ENCODE results near the gene ZNF296. TPM values are rescaled to one million over a fixed set of nuclear protein-coding genes. Genes with fewer than 3 reads are reported as not detected.
"Not testable (repeated sequence)": the region's sequence is repeated elsewhere in the genome, so short reads cannot be mapped to it uniquely, and the experiment has no call there.

The ZNF296 gene
- total RNA-seq, 1 donor from 2014 or later, result 0.70 TPM

DNA sequence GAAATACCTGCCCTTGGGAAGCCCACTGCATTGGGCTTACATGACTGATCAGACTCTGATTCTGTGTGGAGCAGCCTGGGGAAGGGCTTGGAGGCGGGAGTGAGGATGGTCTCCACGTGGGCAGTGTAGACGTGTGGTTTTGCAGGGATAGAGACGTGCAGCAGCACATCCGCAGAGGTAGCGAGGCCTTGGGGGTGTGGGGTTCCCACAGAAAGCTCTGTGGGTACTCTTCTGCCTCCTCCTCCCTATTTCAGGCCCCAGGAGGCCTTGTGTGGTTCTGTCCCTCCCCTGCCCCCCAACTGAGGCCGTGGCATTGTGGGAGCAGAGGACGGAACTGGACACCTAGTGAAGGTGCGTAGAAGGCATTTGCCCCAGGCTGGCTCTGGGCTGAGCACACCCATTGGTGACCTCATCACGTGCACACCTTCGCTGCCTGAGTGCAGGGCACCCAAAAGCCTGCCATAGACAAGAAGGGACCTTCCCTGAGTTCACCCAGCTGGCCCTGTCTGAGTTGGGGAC is 45.6 kb upstream of the ZNF296 start:
- Mint-ChIP-seq H3K9me3 (ENCODE audit: unreplicated experiment) (no peaks in the 10 kb centered on the region), H3K4me3 (ENCODE audit: unreplicated experiment) (no peak overlapping the region), H3K4me1 (ENCODE audit: unreplicated experiment) (peaks cover 19% of the 10 kb centered on the region), H3K36me3 (ENCODE audit: unreplicated experiment) (no peaks in the 10 kb centered on the region), H3K27me3 (ENCODE audit: unreplicated experiment) (no peaks in the 10 kb centered on the region), H3K27ac (ENCODE audit: unreplicated experiment) (no peak overlapping the region)
- no peak for TF ChIP-seq CTCF (IDR thresholded peaks at IDR 0.05)
- DNase-seq (ENCODE audit: extremely low spot score, unreplicated experiment), result no peak

DNA sequence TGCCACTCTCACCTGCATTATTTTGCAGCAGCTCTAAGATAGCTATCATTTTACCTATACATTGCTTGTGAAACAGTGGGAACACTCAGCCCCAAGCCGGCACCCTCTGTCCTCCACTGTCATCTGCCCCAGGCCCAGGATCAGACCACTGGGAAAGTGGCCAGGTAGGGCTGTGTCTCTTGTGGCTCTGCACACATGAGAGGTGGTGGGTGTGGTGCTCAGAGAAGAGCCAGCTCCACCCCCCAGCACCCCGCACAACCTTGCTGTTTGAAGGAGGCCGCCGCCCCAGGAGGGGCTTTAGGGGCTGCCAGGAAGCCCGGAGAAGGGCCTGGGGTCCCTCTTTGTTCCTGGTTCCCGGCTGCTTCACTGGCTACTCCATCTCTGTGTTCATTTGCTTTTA is 43.3 kb upstream of the ZNF296 start:
- Mint-ChIP-seq H3K36me3 (ENCODE audit: unreplicated experiment) (no peaks in the 10 kb centered on the region), H3K4me3 (ENCODE audit: unreplicated experiment) (no peak overlapping the region), H3K9me3 (ENCODE audit: unreplicated experiment) (no peaks in the 10 kb centered on the region), H3K27ac (ENCODE audit: unreplicated experiment) (no peak overlapping the region), H3K27me3 (ENCODE audit: unreplicated experiment) (no peaks in the 10 kb centered on the region), H3K4me1 (ENCODE audit: unreplicated experiment) (peaks cover 22% of the 10 kb centered on the region)
- DNase-seq (ENCODE audit: extremely low spot score, unreplicated experiment), result no peak
- no peak for TF ChIP-seq CTCF (IDR thresholded peaks at IDR 0.05)

- not testable (repeated sequence) for H3K27me3 Mint-ChIP-seq (ENCODE audit: unreplicated experiment); H3K9me3 Mint-ChIP-seq (ENCODE audit: unreplicated experiment); H3K27ac Mint-ChIP-seq (ENCODE audit: unreplicated experiment); H3K36me3 Mint-ChIP-seq (ENCODE audit: unreplicated experiment); DNase-seq (ENCODE audit: extremely low spot score, unreplicated experiment); H3K4me3 Mint-ChIP-seq (ENCODE audit: unreplicated experiment)
- H3K4me1 Mint-ChIP-seq (ENCODE audit: unreplicated experiment), result peaks cover 16% of the 10 kb centered on the region
These were observed 42.5 kb upstream of the ZNF296 start for GRCh38 chr19:45118591-45119355.

GRCh38 chr19:45118106-45118505 is 41.8 kb upstream of the ZNF296 start:
- Mint-ChIP-seq H3K4me1 (ENCODE audit: unreplicated experiment) (peaks cover 14% of the 10 kb centered on the region), H3K4me3 (ENCODE audit: unreplicated experiment) (no peak overlapping the region), H3K27me3 (ENCODE audit: unreplicated experiment) (no peaks in the 10 kb centered on the region), H3K36me3 (ENCODE audit: unreplicated experiment) (no peaks in the 10 kb centered on the region), H3K9me3 (ENCODE audit: unreplicated experiment) (no peaks in the 10 kb centered on the region), H3K27ac (ENCODE audit: unreplicated experiment) (no peak overlapping the region)
- no peak for TF ChIP-seq CTCF (IDR thresholded peaks at IDR 0.05)
- DNase-seq (ENCODE audit: extremely low spot score, unreplicated experiment), result no peak

DNA sequence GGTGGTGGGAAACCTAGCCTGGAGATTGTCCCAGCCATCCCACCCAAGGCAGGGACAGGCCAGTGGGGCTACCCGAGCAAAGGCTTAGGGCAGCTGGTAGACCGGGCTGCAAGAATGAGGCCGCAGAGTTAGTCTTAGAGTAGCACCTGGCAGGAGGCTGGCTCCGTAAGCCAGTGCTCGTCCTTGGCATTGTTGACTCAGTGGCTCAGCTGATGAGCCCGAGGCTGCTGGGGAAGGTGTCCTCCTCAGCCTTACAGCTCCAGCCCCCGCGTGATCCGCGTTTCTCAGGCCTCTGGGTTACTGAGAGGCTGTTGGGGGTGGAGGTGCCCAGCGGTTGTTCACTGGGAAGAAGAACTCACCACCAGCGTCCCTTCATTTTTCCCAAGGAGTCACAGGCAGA is 41.4 kb upstream of the ZNF296 start:
- DNase-seq (ENCODE audit: extremely low spot score, unreplicated experiment), result no peak
- no peaks in the 10 kb centered on the region for H3K36me3 Mint-ChIP-seq (ENCODE audit: unreplicated experiment)
- no peak overlapping the region for H3K4me3 Mint-ChIP-seq (ENCODE audit: unreplicated experiment)
- TF ChIP-seq CTCF (IDR thresholded peaks at IDR 0.05), result no peak
- H3K4me1 Mint-ChIP-seq (ENCODE audit: unreplicated experiment), result peaks cover 14% of the 10 kb centered on the region
- no peaks in the 10 kb centered on the region for H3K27me3 Mint-ChIP-seq (ENCODE audit: unreplicated experiment)
- H3K27ac Mint-ChIP-seq (ENCODE audit: unreplicated experiment), result no peak overlapping the region
- no peaks in the 10 kb centered on the region for H3K9me3 Mint-ChIP-seq (ENCODE audit: unreplicated experiment)

Data from osteocyte (in vitro differentiated cells).